PC-3 (cell line): ENCODE data around the gene UBE2S. TPM values are rescaled to one million over a fixed set of nuclear protein-coding genes. Genes with fewer than 3 reads are reported as not detected.

Experiments
- ATAC-seq: fragments of 200-7000 bp; cut with Tn5 transposase; 2 replicates; pipeline ENCODE4 v1.9.1; 2020; ENCODE audit warnings: mild to moderate bottlenecking, moderate library complexity
- BruUV-seq: library from RNA; stranded (reverse); fragments of 400-500 nt; replicated peaks from 2 replicates; lab custom pipeline; 2021; lab: Mats Ljungman, UMichigan
- CTCF ChIA-PET: fragments of 300-600 bp; sonication (Branson Sonifier 250); formaldehyde crosslinking; loops from one replicate; lab custom pipeline; 2022; ENCODE audit warnings: antibody characterized with exemption; lab: Charles Lee
- POLR2A ChIA-PET: fragments of 300-600 bp; sonication (Branson Sonifier 250); formaldehyde crosslinking; loops from one replicate; lab custom pipeline; 2022; ENCODE audit warnings: antibody characterized with exemption; ENCODE audit not compliant: unreplicated experiment; lab: Charles Lee
- DNase-seq: peaks from one replicate; pipeline ENCODE4 v3.0.0-alpha.2; 2015
- H2AFZ ChIP-seq: fragments of 300-600 bp; sonication (generic); 2 replicates; pipeline ENCODE4 v1.6.0; 2016; ENCODE audit warnings: antibody characterized with exemption, low read length
- H3F3A ChIP-seq: fragments of 300-600 bp; sonication (generic); one replicate; pipeline ENCODE4 v1.6.0; 2017; ENCODE audit warnings: antibody characterized with exemption, low read length, control low read depth, mild to moderate bottlenecking; ENCODE audit not compliant: unreplicated experiment
- H3K27ac ChIP-seq: fragments of 300-600 bp; sonication (generic); 2 replicates; pipeline ENCODE4 v1.5.1; 2016; ENCODE audit warnings: mild to moderate bottlenecking, low read length
- H3K27me3 ChIP-seq: fragments of 300-600 bp; sonication (generic); 2 replicates; pipeline ENCODE4 v1.6.1; 2016; ENCODE audit warnings: low read length, mixed read lengths
- H3K36me3 ChIP-seq: fragments of 300-600 bp; sonication (generic); 2 replicates; pipeline ENCODE4 v1.6.1; 2016; ENCODE audit warnings: low read depth, mixed run types, low read length, mixed read lengths
- H3K4me1 ChIP-seq: fragments of 300-600 bp; sonication (generic); 2 replicates; pipeline ENCODE4 v1.5.1; 2016; ENCODE audit warnings: low read length; ENCODE audit not compliant: insufficient read depth
- H3K4me2 ChIP-seq: fragments of 300-600 bp; sonication (generic); 2 replicates; pipeline ENCODE4 v1.6.0; 2016; ENCODE audit warnings: low read length
- H3K4me3 ChIP-seq: fragments of 300-600 bp; sonication (generic); 2 replicates; pipeline ENCODE4 v1.5.1; 2016; ENCODE audit warnings: mild to moderate bottlenecking, low read length, mixed read lengths
- H3K79me2 ChIP-seq: fragments of 300-600 bp; sonication (generic); 2 replicates; pipeline ENCODE4 v1.6.1; 2017; ENCODE audit warnings: low read length, mixed read lengths
- H3K9ac ChIP-seq: fragments of 300-600 bp; sonication (generic); 2 replicates; pipeline ENCODE4 v1.6.0; 2016; ENCODE audit warnings: mild to moderate bottlenecking, low read length
- H3K9me2 ChIP-seq: fragments of 300-600 bp; sonication (generic); replicated peaks from 2 replicates; pipeline ENCODE4 v1.6.1; 2016; ENCODE audit warnings: mixed run types, low read length, mixed read lengths
- H3K9me3 ChIP-seq: fragments of 300-600 bp; sonication (generic); 2 replicates; pipeline ENCODE4 v1.6.1; 2016; ENCODE audit warnings: low read length, mixed read lengths
- H4K20me1 ChIP-seq: fragments of 300-600 bp; sonication (generic); 2 replicates; pipeline ENCODE4 v1.6.1; 2016; ENCODE audit warnings: low read length, mixed read lengths
- CTCF ChIP-seq: fragments of 300-600 bp; sonication (generic); conservative IDR thresholded peaks from 2 replicates; pipeline ENCODE4 v1.5.1; 2017; ENCODE audit warnings: antibody characterized with exemption, low read depth, mild to moderate bottlenecking, low read length
- EZH2 ChIP-seq: fragments of 300-600 bp; sonication (generic); IDR thresholded peaks from one replicate; pipeline ENCODE4 v1.6.1; 2017; ENCODE audit warnings: antibody characterized with exemption, mild to moderate bottlenecking, low read length; ENCODE audit not compliant: unreplicated experiment
- EZH2phosphoT487 ChIP-seq: fragments of 300-600 bp; sonication (generic); IDR thresholded peaks from 2 replicates; pipeline ENCODE4 v1.6.1; 2018; ENCODE audit warnings: mild to moderate bottlenecking, antibody characterized with exemption, low read length, borderline replicate concordance
- intact Hi-C: fragments of 100-400 bp; cut with micrococcal nuclease; formaldehyde crosslinking; loops from 2 replicates; pipeline ENCODE4 v1.9.0; 2023
- total RNA-seq: library from RNA; depleted of rRNA; stranded (reverse); fragments of >200 nt; gene quantifications from 2 replicates; pipeline ENCODE4 v1.2.3, GENCODE V29; 2014

Gene UBE2S
- total RNA-seq, 1 experiment from 2014 or later, result 2,245 TPM

DNA sequence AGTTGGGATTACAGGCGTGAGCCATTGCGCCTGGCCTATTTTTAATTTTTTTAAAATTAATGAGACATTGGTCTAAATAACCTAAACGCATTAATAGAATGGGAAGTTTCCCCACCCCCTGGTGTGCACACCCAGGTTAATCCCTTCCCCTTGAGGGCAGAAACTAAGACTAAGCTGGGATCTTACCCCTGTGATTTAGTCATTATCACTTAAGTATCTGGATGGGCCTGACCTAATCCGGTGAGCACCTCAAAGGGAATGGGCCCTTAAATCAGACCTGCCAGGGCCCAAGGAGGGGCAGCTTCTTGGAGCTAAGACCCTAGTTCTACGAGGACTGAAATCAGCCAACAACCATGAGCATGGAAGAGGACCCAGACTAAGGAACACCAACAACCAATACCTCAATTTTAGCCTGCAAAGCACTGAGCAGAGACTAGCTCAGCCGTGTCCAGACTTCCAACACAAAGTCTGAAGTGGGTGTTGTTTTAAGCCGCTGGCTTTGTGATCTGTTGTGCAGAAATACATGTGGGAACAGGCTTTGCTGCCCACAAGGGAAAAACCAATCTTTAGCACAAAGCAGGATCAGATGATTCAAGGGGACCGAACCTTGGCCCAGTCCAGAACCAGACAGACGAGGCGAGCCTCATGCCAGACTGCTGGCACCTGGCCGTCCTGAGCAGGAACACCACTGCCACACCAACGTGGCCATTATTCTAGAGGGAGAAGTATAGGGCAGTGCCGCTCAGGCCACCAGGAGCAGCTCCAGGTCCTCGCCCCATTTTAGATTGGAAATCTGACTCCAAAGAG, 7.1 kb downstream of the UBE2S start:
- H3K36me3 ChIP-seq, result peaks cover 43% of the 10 kb centered on the region
- peaks cover 3% of the 10 kb centered on the region for H3K4me1 ChIP-seq
- no peak for DNase-seq
- ChIA-PET CTCF (no interaction called here), POLR2A (no interaction called here)
- H3K4me3 ChIP-seq, result no peak overlapping the region
- H3K9ac ChIP-seq, result no peak overlapping the region
- BruUV-seq, result no TSS peak
- no peaks in the 10 kb centered on the region for H3K9me2 ChIP-seq
- H3K4me2 ChIP-seq, result no peak overlapping the region
- intact Hi-C loops, result no loop called here
- H3K9me3 ChIP-seq, result no peaks in the 10 kb centered on the region
- no peak for ATAC-seq
- H3K27ac ChIP-seq, result no peak overlapping the region
- no peak overlapping the region for H2AFZ ChIP-seq
- peaks cover 26% of the 10 kb centered on the region for H3F3A ChIP-seq
- no peak for TF ChIP-seq EZH2phosphoT487
- no peak for TF ChIP-seq CTCF
- no peak for TF ChIP-seq EZH2
- H4K20me1 ChIP-seq, result peaks cover 49% of the 10 kb centered on the region
- no peaks in the 10 kb centered on the region for H3K27me3 ChIP-seq
- H3K79me2 ChIP-seq, result peaks cover 34% of the 10 kb centered on the region

- H4K20me1 ChIP-seq, result peaks cover 33% of the 10 kb centered on the region
- no TSS peak for BruUV-seq
- no peak overlapping the region for H3K4me3 ChIP-seq
- no peak overlapping the region for H3K4me2 ChIP-seq
- ChIA-PET POLR2A (no interaction called here), CTCF (no interaction called here)
- H3F3A ChIP-seq, result peaks cover 26% of the 10 kb centered on the region
- no peak for DNase-seq
- no peaks in the 10 kb centered on the region for H3K9me3 ChIP-seq
- no peaks in the 10 kb centered on the region for H3K27me3 ChIP-seq
- peaks cover 30% of the 10 kb centered on the region for H3K36me3 ChIP-seq
- intact Hi-C loops, result no loop called here
- H3K9me2 ChIP-seq, result no peaks in the 10 kb centered on the region
- no peak for ATAC-seq
- H3K9ac ChIP-seq, result no peak overlapping the region
- TF ChIP-seq EZH2phosphoT487 (no peak), EZH2 (no peak), CTCF (no peak)
- H3K27ac ChIP-seq, result no peak overlapping the region
- H3K4me1 ChIP-seq, result no peaks in the 10 kb centered on the region
- H2AFZ ChIP-seq, result no peak overlapping the region
- peaks cover 16% of the 10 kb centered on the region for H3K79me2 ChIP-seq
Observed at GRCh38 chr19:55398200-55398925, 9.2 kb downstream of the UBE2S start.
